Keratinocyte (primary cell): Measurements from ENCODE around the gene XG. TPM values are rescaled to one million over a fixed set of nuclear protein-coding genes. Genes with fewer than 3 reads are reported as not detected.
"Not testable (repeated sequence)": the region's sequence is repeated elsewhere in the genome, so short reads cannot be mapped to it uniquely, and the experiment has no call there.

Source experiments
- DNase-seq: peaks from one replicate; pipeline ENCODE4 v3.0.0-alpha.2; 2011; ENCODE audit warnings: low read depth, missing footprints, low spot score
- FAIRE-seq: peaks from 2 replicates; lab custom pipeline; 2011; peaks lifted over from hg19 to GRCh38; lab: Jason Lieb, UNC
- H2AFZ ChIP-seq: 2 replicates; pipeline ENCODE4 v1.6.0; 2012; ENCODE audit warnings: low read length, control low read depth, inconsistent platforms; ENCODE audit not compliant: control insufficient read depth
- H3K27ac ChIP-seq: 2 replicates; pipeline ENCODE4 v1.5.1; 2011; ENCODE audit warnings: low read length; ENCODE audit not compliant: control insufficient read depth, insufficient read depth
- H3K27me3 ChIP-seq: 3 replicates; pipeline ENCODE4 v1.6.0; 2011; ENCODE audit warnings: low read length; ENCODE audit not compliant: control insufficient read depth, insufficient read depth; ENCODE audit errors: extremely low read depth
- H3K36me3 ChIP-seq, 2 experiments: 2 replicates in 1 of 2; 3 replicates in 1 of 2; pipeline ENCODE4 v1.5.1; 2011; ENCODE audit warnings: low read length in 2 of 2, mild to moderate bottlenecking in 1 of 2; ENCODE audit not compliant: control insufficient read depth in 2 of 2, insufficient read depth in 2 of 2; ENCODE audit errors: extremely low read depth in 1 of 2
- H3K4me1 ChIP-seq: 3 replicates; pipeline ENCODE4 v1.5.1; 2011; ENCODE audit warnings: low read length; ENCODE audit not compliant: control insufficient read depth, insufficient read depth; ENCODE audit errors: extremely low read depth
- H3K4me2 ChIP-seq: 3 replicates; pipeline ENCODE4 v1.6.0; 2011; ENCODE audit warnings: low read depth, low read length; ENCODE audit not compliant: control insufficient read depth, insufficient read depth; ENCODE audit errors: extremely low read depth
- H3K4me3 ChIP-seq, 3 experiments: fragments of 200-600 bp in 1 of 3; sonication (generic) in 1 of 3; 2 replicates in 2 of 3; 3 replicates in 1 of 3; pipeline ENCODE4 v1.5.1; 2011 to 2016; ENCODE audit warnings: low read length in 3 of 3, mild to moderate bottlenecking in 3 of 3, control low read depth in 2 of 3, inconsistent platforms in 1 of 3, low read depth in 1 of 3, mixed read lengths in 1 of 3, mixed run types in 1 of 3, moderate library complexity in 1 of 3; ENCODE audit not compliant: control insufficient read depth in 2 of 3, insufficient read depth in 2 of 3; ENCODE audit errors: extremely low read depth in 1 of 3
- H3K79me2 ChIP-seq: 2 replicates; pipeline ENCODE4 v1.6.0; 2012; ENCODE audit warnings: low read length; ENCODE audit not compliant: control insufficient read depth, insufficient read depth
- H3K9ac ChIP-seq: 3 replicates; pipeline ENCODE4 v1.6.0; 2011; ENCODE audit warnings: low read length; ENCODE audit not compliant: control insufficient read depth, insufficient read depth; ENCODE audit errors: extremely low read depth
- H3K9me1 ChIP-seq: 3 replicates; pipeline ENCODE4 v1.6.0; 2011; ENCODE audit warnings: low read length; ENCODE audit not compliant: control insufficient read depth, insufficient read depth; ENCODE audit errors: extremely low read depth
- H3K9me3 ChIP-seq: 2 replicates; pipeline ENCODE4 v1.5.1; 2012; ENCODE audit warnings: low read depth, low read length; ENCODE audit not compliant: control insufficient read depth
- H4K20me1 ChIP-seq: 3 replicates; pipeline ENCODE4 v1.6.0; 2011; ENCODE audit warnings: low read length; ENCODE audit not compliant: control insufficient read depth, insufficient read depth; ENCODE audit errors: extremely low read depth
- EZH2 ChIP-seq: IDR thresholded peaks from one replicate; pipeline ENCODE4 v1.6.1; 2012; ENCODE audit warnings: inconsistent platforms, mild to moderate bottlenecking, low read length, moderate library complexity
- dilution Hi-C: fragments of 300-500 bp; cut with MboI; formaldehyde crosslinking; loops from one replicate; pipeline ENCODE4 v1.7.0; 2020; ENCODE audit warnings: low sequenced_read_pairs; ENCODE audit not compliant: extremely low pct_ligation_motif_present
- polyA plus RNA-seq, 5 experiments: library from polyadenylated mRNA; depleted of rRNA in 3 of 5; stranded (reverse) in 3 of 5; stranded (forward) in 1 of 5; unstranded in 1 of 5; fragments of >200 nt; gene quantifications; 1 replicate in 1 of 5; 2 replicates in 3 of 5; 3 replicates in 1 of 5; pipeline versions ENCODE4 v1.2.1 to v1.2.3, GENCODE V29; 2011 to 2012; ENCODE audit warnings: missing spikeins in 2 of 5, low read depth in 1 of 5, low replicate concordance in 1 of 5
- TF ChIP-seq, protein P1 (sequence below), 3 experiments: IDR thresholded peaks in 1 of 3; conservative IDR thresholded peaks in 1 of 3; optimal IDR thresholded peaks in 1 of 3; 2 replicates in 2 of 3; 3 replicates in 1 of 3; pipeline versions ENCODE3 to v1.5.1; 2011; ENCODE audit warnings: low read length in 3 of 3, mild to moderate bottlenecking in 3 of 3, moderate library complexity in 2 of 3, control low read depth in 1 of 3, inconsistent platforms in 1 of 3; ENCODE audit not compliant: insufficient read depth in 2 of 3; ENCODE audit errors: extremely low read depth in 1 of 3

The XG gene
- polyA plus RNA-seq, 1 donor (not counting 4 experiments of a cell fraction or from before 2014, with no cell fraction given): 70.9 TPM

DNA sequence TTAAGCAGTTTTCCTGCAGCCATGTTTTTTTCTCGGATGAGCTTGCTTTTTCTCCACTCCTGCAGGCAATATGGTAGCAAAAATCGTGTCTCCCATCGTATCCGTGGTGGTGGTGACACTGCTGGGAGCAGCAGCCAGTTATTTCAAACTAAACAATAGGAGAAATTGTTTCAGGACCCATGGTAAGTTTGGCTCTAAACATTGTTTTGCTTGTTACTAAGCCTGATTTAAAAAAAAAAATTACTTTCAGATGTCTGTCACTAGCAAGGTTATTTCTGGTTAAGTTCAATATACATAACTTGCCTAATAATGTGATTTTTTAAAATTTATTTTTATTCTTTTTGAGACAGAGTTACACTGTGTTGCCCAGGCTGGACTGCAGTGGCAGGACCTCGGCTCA is 59.4 kb downstream of the XG start:
- no peaks in the 10 kb centered on the region for H3K9me1 ChIP-seq
- no peaks in the 10 kb centered on the region for H3K9me3 ChIP-seq
- DNase-seq: no peak
- H3K36me3 ChIP-seq: no peaks in the 10 kb centered on the region
- H3K4me2 ChIP-seq: no peak overlapping the region
- dilution Hi-C loops: no loop called here
- no peak overlapping the region for H3K4me3 ChIP-seq
- H2AFZ ChIP-seq: no peak overlapping the region
- no peak for FAIRE-seq
- no peaks in the 10 kb centered on the region for H4K20me1 ChIP-seq
- TF ChIP-seq EZH2: no peak
- H3K27me3 ChIP-seq: no peaks in the 10 kb centered on the region
- no peaks in the 10 kb centered on the region for H3K79me2 ChIP-seq
- H3K27ac ChIP-seq: peak overlapping the region; percentile 77
- H3K4me1 ChIP-seq: peaks cover 14% of the 10 kb centered on the region
- H3K9ac ChIP-seq: no peak overlapping the region

DNA sequence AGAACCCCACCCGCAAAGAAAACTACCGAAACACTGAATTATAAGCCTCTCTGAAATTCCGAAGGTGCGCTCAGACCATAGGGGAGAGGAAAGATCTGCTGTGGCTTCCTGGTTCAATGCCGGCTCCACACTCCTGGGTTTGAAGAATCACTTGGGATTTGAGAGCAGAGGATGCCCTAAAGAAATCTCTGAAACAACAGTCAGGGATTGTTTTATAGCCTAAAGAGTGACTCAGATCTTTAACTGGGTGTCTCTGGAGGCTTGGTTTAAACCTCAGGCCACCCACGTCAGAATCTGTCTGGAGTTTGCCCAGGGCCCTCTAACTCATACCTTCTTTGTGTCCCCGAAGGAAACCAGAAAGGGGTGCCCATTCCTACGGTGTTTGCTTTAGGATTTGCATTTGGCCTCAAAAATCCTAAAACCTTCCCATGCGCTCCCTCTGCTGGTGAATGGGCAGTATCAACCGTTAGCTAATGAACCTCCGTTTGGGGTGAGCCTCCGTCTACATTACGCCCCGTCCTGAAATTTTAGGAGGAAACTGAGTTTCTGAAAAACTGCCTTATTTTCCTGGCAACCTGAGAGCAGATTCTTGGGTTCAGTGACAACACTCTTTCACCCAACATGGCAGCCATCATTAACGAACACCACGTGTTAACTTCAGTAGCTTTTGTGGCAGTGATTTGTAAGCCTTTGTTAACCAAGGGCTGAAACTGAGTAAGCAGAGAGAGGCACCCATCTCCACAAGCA is 60.5 kb downstream of the XG start:
- H4K20me1 ChIP-seq, H3K27me3 ChIP-seq, dilution Hi-C loops, H3K79me2 ChIP-seq, H3K36me3 ChIP-seq, H3K9me3 ChIP-seq, H3K9me1 ChIP-seq: not testable (repeated sequence)
- H2AFZ ChIP-seq: peak overlapping the region; percentile 72
- FAIRE-seq (peak; percentile 99), DNase-seq (peak; percentile 19)
- peak overlapping the region; percentile 77 for H3K27ac ChIP-seq
- TF ChIP-seq, protein P1, sequence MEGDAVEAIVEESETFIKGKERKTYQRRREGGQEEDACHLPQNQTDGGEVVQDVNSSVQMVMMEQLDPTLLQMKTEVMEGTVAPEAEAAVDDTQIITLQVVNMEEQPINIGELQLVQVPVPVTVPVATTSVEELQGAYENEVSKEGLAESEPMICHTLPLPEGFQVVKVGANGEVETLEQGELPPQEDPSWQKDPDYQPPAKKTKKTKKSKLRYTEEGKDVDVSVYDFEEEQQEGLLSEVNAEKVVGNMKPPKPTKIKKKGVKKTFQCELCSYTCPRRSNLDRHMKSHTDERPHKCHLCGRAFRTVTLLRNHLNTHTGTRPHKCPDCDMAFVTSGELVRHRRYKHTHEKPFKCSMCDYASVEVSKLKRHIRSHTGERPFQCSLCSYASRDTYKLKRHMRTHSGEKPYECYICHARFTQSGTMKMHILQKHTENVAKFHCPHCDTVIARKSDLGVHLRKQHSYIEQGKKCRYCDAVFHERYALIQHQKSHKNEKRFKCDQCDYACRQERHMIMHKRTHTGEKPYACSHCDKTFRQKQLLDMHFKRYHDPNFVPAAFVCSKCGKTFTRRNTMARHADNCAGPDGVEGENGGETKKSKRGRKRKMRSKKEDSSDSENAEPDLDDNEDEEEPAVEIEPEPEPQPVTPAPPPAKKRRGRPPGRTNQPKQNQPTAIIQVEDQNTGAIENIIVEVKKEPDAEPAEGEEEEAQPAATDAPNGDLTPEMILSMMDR (optimal IDR thresholded peaks at IDR 0.05 in 1 of 3, IDR thresholded peaks at IDR 0.05 in 1 of 3, conservative IDR thresholded peaks at IDR 0.05 in 1 of 3; ENCODE audit: extremely low read depth in 1 of 3, insufficient read depth in 2 of 3, low read length in 3 of 3): peak in 2 of 3 experiments; percentile 40 to 56
- peaks cover 14% of the 10 kb centered on the region for H3K4me1 ChIP-seq
- H3K9ac ChIP-seq: peak overlapping the region; percentile 56
- H3K4me3 ChIP-seq: peak overlapping the region in 1 of 3 experiments; percentile 32
- H3K4me2 ChIP-seq: peak overlapping the region; percentile 58
